Prostate gland (tissue), 2 donors: ENCODE measurements around the gene RALY.

Experiments used
- POLR2A ChIP-seq: fragments of 450-650 bp; IDR thresholded peaks from one replicate; pipeline ENCODE4 v1.6.1; 2016; ENCODE audit warnings: antibody characterized with exemption, mild to moderate bottlenecking
- POLR2AphosphoS5 ChIP-seq: sonication (generic); formaldehyde crosslinking; IDR thresholded peaks from one replicate; pipeline ENCODE4 v1.6.1; 2017; ENCODE audit warnings: antibody characterized with exemption
- TF ChIP-seq, protein P1 (sequence below), 4 experiments: fragments of 200-600 bp in 2 of 4; fragments of 450-650 bp in 2 of 4; sonication (generic) in 2 of 4; IDR thresholded peaks; 1 replicate in 3 of 4; 2 replicates in 1 of 4; pipeline ENCODE4 v1.5.1; 2016 to 2019; ENCODE audit warnings: antibody characterized with exemption in 4 of 4, mild to moderate bottlenecking in 2 of 4, moderate library complexity in 2 of 4

DNA sequence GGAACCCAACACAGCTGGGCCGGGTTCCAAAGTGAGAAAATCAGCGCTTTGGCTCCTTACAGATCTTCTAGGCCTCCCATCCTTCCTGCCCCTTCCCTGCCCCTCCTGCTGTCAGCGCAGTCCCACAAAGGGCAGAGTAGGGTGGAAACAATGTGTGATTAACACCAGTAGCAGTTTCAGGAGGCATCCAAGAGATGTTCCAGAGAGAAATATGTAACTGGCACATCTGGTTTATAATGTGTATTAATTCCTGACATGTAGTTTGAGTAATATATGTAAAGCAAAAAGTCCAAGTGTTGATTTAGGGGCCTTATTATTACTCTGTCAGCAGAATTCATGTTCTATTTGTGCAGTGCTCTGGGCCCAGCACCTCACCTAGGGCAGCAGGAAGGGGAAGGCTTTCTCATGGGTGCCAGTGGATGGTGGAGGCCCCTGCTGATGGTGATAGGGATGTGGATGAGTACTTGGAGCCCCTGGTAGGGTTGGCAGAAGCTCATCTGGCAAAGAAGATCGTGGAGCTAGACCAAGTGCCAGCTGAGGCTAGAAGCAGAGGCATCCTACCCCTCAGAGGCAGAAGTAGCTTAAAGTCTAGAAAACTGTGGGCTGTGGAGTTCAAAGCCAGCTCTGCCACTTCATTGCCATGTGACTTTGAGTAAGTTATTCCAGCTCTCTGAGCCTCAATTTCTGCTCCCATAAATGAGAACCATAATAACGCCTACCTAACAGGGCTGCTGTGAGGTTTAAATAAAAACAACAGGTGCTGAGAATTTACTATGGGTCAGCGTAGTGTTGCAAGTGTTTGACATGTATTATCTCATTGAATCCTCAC, 22.4 kb upstream of the RALY start:
- TF ChIP-seq, protein P1, sequence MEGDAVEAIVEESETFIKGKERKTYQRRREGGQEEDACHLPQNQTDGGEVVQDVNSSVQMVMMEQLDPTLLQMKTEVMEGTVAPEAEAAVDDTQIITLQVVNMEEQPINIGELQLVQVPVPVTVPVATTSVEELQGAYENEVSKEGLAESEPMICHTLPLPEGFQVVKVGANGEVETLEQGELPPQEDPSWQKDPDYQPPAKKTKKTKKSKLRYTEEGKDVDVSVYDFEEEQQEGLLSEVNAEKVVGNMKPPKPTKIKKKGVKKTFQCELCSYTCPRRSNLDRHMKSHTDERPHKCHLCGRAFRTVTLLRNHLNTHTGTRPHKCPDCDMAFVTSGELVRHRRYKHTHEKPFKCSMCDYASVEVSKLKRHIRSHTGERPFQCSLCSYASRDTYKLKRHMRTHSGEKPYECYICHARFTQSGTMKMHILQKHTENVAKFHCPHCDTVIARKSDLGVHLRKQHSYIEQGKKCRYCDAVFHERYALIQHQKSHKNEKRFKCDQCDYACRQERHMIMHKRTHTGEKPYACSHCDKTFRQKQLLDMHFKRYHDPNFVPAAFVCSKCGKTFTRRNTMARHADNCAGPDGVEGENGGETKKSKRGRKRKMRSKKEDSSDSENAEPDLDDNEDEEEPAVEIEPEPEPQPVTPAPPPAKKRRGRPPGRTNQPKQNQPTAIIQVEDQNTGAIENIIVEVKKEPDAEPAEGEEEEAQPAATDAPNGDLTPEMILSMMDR (IDR thresholded peaks at IDR 0.05) = no peak
- no peak for TF ChIP-seq POLR2AphosphoS5
- no peak for TF ChIP-seq POLR2A
